HepG2 (cell line): Measurements from ENCODE around the gene IFNAR1. TPM values are rescaled to one million over a fixed set of nuclear protein-coding genes. Genes with fewer than 3 reads are reported as not detected.

ENCODE experiments used
- CEBPB ChIP-seq: IDR thresholded peaks from 2 replicates; pipeline ENCODE4 v1.6.1; 2011; ENCODE audit warnings: low read depth, low read length, improper control_type of control experiment, borderline replicate concordance
- DR1 ChIP-seq: sonication (generic); formaldehyde crosslinking; IDR thresholded peaks from 2 replicates; pipeline ENCODE4 v1.8.0; 2021; ENCODE audit warnings: mild to moderate bottlenecking, missing genetic modification reagents, inconsistent platforms
- GMEB2 ChIP-seq: IDR thresholded peaks from 2 replicates; pipeline ENCODE4 v1.6.1; 2016; ENCODE audit warnings: missing biosample characterization, missing genetic modification reagents, low read depth
- HNRNPLL ChIP-seq: fragments of 200-400 bp; formaldehyde crosslinking; IDR thresholded peaks from 2 replicates; pipeline ENCODE4 v1.6.1; 2017; ENCODE audit warnings: mild to moderate bottlenecking, low read depth, low read length; ENCODE audit not compliant: poor library complexity, severe bottlenecking
- LRRFIP1 ChIP-seq: sonication (generic); formaldehyde crosslinking; conservative IDR thresholded peaks from 2 replicates; pipeline ENCODE4 v1.4.0; 2020; ENCODE audit warnings: missing genetic modification reagents
- PHF21A ChIP-seq: sonication (generic); formaldehyde crosslinking; IDR thresholded peaks from 2 replicates; pipeline ENCODE4 v1.5.0; 2020; ENCODE audit warnings: mild to moderate bottlenecking, missing genetic modification reagents
- RARG ChIP-seq: sonication (generic); formaldehyde crosslinking; IDR thresholded peaks from 2 replicates; pipeline ENCODE4 v1.4.0; 2020; ENCODE audit warnings: low read depth, mild to moderate bottlenecking, missing genetic modification reagents
- TEAD3 ChIP-seq: optimal IDR thresholded peaks from 2 replicates; pipeline ENCODE3; 2016; ENCODE audit warnings: borderline replicate concordance
- USF2 ChIP-seq, 2 experiments: sonication (generic) in 1 of 2; formaldehyde crosslinking in 1 of 2; IDR thresholded peaks; 2 replicates each; pipeline versions ENCODE4 v1.5.1 to v1.6.1; 2011 to 2020; ENCODE audit warnings: borderline replicate concordance in 1 of 2, low read depth in 1 of 2, low read length in 1 of 2, mild to moderate bottlenecking in 1 of 2, missing genetic modification reagents in 1 of 2, moderate library complexity in 1 of 2
- ZMAT3 ChIP-seq: sonication (generic); formaldehyde crosslinking; conservative IDR thresholded peaks from 2 replicates; pipeline ENCODE4 v1.7.0; 2021; ENCODE audit warnings: missing genetic modification reagents
- polyA plus RNA-seq, 8 experiments: library from polyadenylated mRNA; depleted of rRNA in 3 of 8; stranded (reverse) in 7 of 8; unstranded in 1 of 8; fragments of >200 nt; fragmentation: Illumina TruSeq in 4 of 8; extraction: Trizol in 4 of 8; gene quantifications; 2 replicates each; pipeline versions ENCODE4 v1.2.1 to v1.2.3, GENCODE V29; 2011 to 2016; ENCODE audit warnings: low read depth in 4 of 8, missing spikeins in 1 of 8, mixed read lengths in 1 of 8; ENCODE audit not compliant: insufficient read depth in 1 of 8
- total RNA-seq, 5 experiments: library from RNA; depleted of rRNA; stranded (reverse); fragments of >200 nt; fragmentation: Illumina TruSeq; extraction: Trizol; gene quantifications; 2 replicates each; pipeline ENCODE4 v1.2.3, GENCODE V29; 2016; ENCODE audit warnings: low read depth in 1 of 5
- TF ChIP-seq, protein P1 (sequence below): sonication (generic); formaldehyde crosslinking; IDR thresholded peaks from 2 replicates; pipeline ENCODE4 v1.4.0; 2020; ENCODE audit warnings: missing genetic modification reagents
- TF ChIP-seq, protein P2 (sequence below): IDR thresholded peaks from 2 replicates; pipeline ENCODE4 v1.6.1; 2016
- TF ChIP-seq, protein P3 (sequence below): sonication (generic); formaldehyde crosslinking; IDR thresholded peaks from 2 replicates; pipeline ENCODE4 v1.4.0; 2020; ENCODE audit warnings: missing genetic modification reagents

Gene IFNAR1
- total and polyA plus RNA-seq, 2 of the 13 experiments (the other 11 are each of a cell fraction or from before 2014, with no cell fraction given) = 6.7 to 9.3 TPM

- TF ChIP-seq GMEB2 (CRISPR knock-in tag) (0 out of 2 replicates have a peak, but pooled peaks have one; percentile 12), HNRNPLL (peak; percentile 77), DR1 (CRISPR knock-in tag) (0 out of 2 replicates have a peak, but pooled peaks have one; percentile 32), USF2 (IDR thresholded peaks at IDR 0.05; ENCODE audit: low read depth, low read length) (no peak), USF2 (CRISPR knock-in tag; IDR thresholded peaks at IDR 0.05; ENCODE audit: borderline replicate concordance) (no peak; the same call in 1 of the 2 replicates), PHF21A (CRISPR knock-in tag) (peak; percentile 82), ZMAT3 (CRISPR knock-in tag) (0 out of 2 replicates have a peak, but pooled peaks have one; percentile 33), CEBPB (peak; percentile 28; the same call in 1 of the 2 replicates), RARG (peak; percentile 74; the same call in 1 of the 2 replicates), LRRFIP1 (no peak), TEAD3 (CRISPR knock-in tag) (peak; percentile 80)
- TF ChIP-seq, protein P1, sequence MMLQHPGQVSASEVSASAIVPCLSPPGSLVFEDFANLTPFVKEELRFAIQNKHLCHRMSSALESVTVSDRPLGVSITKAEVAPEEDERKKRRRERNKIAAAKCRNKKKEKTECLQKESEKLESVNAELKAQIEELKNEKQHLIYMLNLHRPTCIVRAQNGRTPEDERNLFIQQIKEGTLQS (CRISPR knock-in tag) = 0 out of 2 replicates have a peak, but pooled peaks have one; percentile 41
- TF ChIP-seq, protein P2, sequence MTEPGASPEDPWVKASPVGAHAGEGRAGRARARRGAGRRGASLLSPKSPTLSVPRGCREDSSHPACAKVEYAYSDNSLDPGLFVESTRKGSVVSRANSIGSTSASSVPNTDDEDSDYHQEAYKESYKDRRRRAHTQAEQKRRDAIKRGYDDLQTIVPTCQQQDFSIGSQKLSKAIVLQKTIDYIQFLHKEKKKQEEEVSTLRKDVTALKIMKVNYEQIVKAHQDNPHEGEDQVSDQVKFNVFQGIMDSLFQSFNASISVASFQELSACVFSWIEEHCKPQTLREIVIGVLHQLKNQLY (CRISPR knock-in tag) = peak; percentile 12; the same call in 1 of the 2 replicates
- TF ChIP-seq, protein P3, sequence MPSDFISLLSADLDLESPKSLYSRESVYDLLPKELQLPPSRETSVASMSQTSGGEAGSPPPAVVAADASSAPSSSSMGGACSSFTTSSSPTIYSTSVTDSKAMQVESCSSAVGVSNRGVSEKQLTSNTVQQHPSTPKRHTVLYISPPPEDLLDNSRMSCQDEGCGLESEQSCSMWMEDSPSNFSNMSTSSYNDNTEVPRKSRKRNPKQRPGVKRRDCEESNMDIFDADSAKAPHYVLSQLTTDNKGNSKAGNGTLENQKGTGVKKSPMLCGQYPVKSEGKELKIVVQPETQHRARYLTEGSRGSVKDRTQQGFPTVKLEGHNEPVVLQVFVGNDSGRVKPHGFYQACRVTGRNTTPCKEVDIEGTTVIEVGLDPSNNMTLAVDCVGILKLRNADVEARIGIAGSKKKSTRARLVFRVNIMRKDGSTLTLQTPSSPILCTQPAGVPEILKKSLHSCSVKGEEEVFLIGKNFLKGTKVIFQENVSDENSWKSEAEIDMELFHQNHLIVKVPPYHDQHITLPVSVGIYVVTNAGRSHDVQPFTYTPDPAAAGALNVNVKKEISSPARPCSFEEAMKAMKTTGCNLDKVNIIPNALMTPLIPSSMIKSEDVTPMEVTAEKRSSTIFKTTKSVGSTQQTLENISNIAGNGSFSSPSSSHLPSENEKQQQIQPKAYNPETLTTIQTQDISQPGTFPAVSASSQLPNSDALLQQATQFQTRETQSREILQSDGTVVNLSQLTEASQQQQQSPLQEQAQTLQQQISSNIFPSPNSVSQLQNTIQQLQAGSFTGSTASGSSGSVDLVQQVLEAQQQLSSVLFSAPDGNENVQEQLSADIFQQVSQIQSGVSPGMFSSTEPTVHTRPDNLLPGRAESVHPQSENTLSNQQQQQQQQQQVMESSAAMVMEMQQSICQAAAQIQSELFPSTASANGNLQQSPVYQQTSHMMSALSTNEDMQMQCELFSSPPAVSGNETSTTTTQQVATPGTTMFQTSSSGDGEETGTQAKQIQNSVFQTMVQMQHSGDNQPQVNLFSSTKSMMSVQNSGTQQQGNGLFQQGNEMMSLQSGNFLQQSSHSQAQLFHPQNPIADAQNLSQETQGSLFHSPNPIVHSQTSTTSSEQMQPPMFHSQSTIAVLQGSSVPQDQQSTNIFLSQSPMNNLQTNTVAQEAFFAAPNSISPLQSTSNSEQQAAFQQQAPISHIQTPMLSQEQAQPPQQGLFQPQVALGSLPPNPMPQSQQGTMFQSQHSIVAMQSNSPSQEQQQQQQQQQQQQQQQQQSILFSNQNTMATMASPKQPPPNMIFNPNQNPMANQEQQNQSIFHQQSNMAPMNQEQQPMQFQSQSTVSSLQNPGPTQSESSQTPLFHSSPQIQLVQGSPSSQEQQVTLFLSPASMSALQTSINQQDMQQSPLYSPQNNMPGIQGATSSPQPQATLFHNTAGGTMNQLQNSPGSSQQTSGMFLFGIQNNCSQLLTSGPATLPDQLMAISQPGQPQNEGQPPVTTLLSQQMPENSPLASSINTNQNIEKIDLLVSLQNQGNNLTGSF (CRISPR knock-in tag) = 0 out of 2 replicates have a peak, but pooled peaks have one; percentile 28
Measured at GRCh38 chr21:33324291-33325221, at the start of gene IFNAR1 (continued).
